ENCODE data around the gene ZNF764.

- TF ChIP-seq CTCF (IDR thresholded peaks at IDR 0.05): no peak
- TF ChIP-seq POLR2A (IDR thresholded peaks at IDR 0.05): no peak
These were observed 45.8 kb upstream of the ZNF764 start for GRCh38 chr16:30603945-30604315.

All from thyroid gland (tissue), 4 donors.